Measurements from ENCODE around the gene CTCFL.

- TF ChIP-seq, protein P1, sequence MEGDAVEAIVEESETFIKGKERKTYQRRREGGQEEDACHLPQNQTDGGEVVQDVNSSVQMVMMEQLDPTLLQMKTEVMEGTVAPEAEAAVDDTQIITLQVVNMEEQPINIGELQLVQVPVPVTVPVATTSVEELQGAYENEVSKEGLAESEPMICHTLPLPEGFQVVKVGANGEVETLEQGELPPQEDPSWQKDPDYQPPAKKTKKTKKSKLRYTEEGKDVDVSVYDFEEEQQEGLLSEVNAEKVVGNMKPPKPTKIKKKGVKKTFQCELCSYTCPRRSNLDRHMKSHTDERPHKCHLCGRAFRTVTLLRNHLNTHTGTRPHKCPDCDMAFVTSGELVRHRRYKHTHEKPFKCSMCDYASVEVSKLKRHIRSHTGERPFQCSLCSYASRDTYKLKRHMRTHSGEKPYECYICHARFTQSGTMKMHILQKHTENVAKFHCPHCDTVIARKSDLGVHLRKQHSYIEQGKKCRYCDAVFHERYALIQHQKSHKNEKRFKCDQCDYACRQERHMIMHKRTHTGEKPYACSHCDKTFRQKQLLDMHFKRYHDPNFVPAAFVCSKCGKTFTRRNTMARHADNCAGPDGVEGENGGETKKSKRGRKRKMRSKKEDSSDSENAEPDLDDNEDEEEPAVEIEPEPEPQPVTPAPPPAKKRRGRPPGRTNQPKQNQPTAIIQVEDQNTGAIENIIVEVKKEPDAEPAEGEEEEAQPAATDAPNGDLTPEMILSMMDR (IDR thresholded peaks at IDR 0.05) = no peak
- no peak for TF ChIP-seq POLR2A (IDR thresholded peaks at IDR 0.05)
Measured at GRCh38 chr20:57451795-57452661, 72.9 kb downstream of the CTCFL start.

Measured in lower leg skin (tissue), 3 donors.